ENCODE results near the gene FAM180A. TPM values are rescaled to one million over a fixed set of nuclear protein-coding genes. Genes with fewer than 3 reads are reported as not detected.

FAM180A gene
- total and polyA plus RNA-seq, 4 donors, result 0.19 to 10.5 (median 5.6) TPM

GRCh38 chr7:135704698-135705097, 43.9 kb downstream of the FAM180A start:
- no peak overlapping the region for H3K27ac ChIP-seq (ENCODE audit: low read depth in 1 of 2, low read length in 2 of 2)
- H3K36me3 ChIP-seq (ENCODE audit: control insufficient read depth in 4 of 4, insufficient read depth in 3 of 4, low read depth in 1 of 4, low read length in 3 of 4), result no peaks in the 10 kb centered on the region
- TF ChIP-seq CTCF (IDR thresholded peaks at IDR 0.05; ENCODE audit: low read depth, low read length, missing input control) (no peak), YY1 (IDR thresholded peaks at IDR 0.05) (no peak), RXRA (IDR thresholded peaks at IDR 0.05) (no peak), NR2F2 (IDR thresholded peaks at IDR 0.05) (no peak), ZBTB33 (IDR thresholded peaks at IDR 0.05) (no peak), HNF4A (conservative IDR thresholded peaks at IDR 0.05) (no peak), HNF4G (IDR thresholded peaks at IDR 0.05) (no peak), FOXA2 (IDR thresholded peaks at IDR 0.05) (no peak)
- TF ChIP-seq, protein P1, sequence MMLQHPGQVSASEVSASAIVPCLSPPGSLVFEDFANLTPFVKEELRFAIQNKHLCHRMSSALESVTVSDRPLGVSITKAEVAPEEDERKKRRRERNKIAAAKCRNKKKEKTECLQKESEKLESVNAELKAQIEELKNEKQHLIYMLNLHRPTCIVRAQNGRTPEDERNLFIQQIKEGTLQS (IDR thresholded peaks at IDR 0.05), result no peak
- TF ChIP-seq, protein P2, sequence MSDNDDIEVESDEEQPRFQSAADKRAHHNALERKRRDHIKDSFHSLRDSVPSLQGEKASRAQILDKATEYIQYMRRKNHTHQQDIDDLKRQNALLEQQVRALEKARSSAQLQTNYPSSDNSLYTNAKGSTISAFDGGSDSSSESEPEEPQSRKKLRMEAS (IDR thresholded peaks at IDR 0.05), result no peak
- TF ChIP-seq, protein P3, sequence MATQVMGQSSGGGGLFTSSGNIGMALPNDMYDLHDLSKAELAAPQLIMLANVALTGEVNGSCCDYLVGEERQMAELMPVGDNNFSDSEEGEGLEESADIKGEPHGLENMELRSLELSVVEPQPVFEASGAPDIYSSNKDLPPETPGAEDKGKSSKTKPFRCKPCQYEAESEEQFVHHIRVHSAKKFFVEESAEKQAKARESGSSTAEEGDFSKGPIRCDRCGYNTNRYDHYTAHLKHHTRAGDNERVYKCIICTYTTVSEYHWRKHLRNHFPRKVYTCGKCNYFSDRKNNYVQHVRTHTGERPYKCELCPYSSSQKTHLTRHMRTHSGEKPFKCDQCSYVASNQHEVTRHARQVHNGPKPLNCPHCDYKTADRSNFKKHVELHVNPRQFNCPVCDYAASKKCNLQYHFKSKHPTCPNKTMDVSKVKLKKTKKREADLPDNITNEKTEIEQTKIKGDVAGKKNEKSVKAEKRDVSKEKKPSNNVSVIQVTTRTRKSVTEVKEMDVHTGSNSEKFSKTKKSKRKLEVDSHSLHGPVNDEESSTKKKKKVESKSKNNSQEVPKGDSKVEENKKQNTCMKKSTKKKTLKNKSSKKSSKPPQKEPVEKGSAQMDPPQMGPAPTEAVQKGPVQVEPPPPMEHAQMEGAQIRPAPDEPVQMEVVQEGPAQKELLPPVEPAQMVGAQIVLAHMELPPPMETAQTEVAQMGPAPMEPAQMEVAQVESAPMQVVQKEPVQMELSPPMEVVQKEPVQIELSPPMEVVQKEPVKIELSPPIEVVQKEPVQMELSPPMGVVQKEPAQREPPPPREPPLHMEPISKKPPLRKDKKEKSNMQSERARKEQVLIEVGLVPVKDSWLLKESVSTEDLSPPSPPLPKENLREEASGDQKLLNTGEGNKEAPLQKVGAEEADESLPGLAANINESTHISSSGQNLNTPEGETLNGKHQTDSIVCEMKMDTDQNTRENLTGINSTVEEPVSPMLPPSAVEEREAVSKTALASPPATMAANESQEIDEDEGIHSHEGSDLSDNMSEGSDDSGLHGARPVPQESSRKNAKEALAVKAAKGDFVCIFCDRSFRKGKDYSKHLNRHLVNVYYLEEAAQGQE (IDR thresholded peaks at IDR 0.05), result no peak
- H3K4me1 ChIP-seq (ENCODE audit: control insufficient read depth in 4 of 4, insufficient read depth in 4 of 4, low read length in 3 of 4), result no peaks in the 10 kb centered on the region
- 84% methylated on average over 5 of the region's 5 CpGs for WGBS
- no peak for DNase-seq (ENCODE audit: low spot score)
- H3K4me3 ChIP-seq (ENCODE audit: low read depth in 1 of 3, low read length in 3 of 3), result no peak overlapping the region
- H3K9ac ChIP-seq (ENCODE audit: low read depth in 1 of 2, low read length in 2 of 2), result no peak overlapping the region
- H3K9me3 ChIP-seq (ENCODE audit: control insufficient read depth in 4 of 4, low read length in 3 of 4), result no peaks in the 10 kb centered on the region
- no peaks in the 10 kb centered on the region for H3K27me3 ChIP-seq (ENCODE audit: control insufficient read depth in 4 of 4, insufficient read depth in 4 of 4, low read length in 3 of 4)

DNA sequence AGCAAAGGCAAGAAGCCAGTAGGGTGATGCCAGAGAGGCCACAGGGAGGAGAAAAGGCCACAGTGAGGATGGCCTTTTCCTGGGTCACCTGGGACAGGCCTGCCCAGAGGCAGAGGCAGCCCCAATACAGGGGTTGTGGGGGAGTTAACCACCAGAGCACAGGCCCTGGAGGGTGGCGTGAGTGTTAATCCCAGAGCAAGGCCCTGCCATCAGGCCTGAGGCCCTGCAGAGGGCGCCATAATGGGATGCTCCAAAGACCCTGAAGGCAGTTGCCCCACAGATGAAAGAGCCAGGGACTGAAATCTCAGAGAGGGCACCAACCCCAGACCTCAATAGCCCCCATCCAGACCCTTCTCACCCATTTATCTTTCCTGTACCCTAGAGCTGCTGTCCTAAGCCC, 44.5 kb downstream of the FAM180A start:
- no peak overlapping the region for H3K27ac ChIP-seq (ENCODE audit: low read depth in 1 of 2, low read length in 2 of 2)
- no peaks in the 10 kb centered on the region for H3K27me3 ChIP-seq (ENCODE audit: control insufficient read depth in 4 of 4, insufficient read depth in 4 of 4, low read length in 3 of 4)
- no peaks in the 10 kb centered on the region for H3K36me3 ChIP-seq (ENCODE audit: control insufficient read depth in 4 of 4, insufficient read depth in 3 of 4, low read depth in 1 of 4, low read length in 3 of 4)
- no peak for DNase-seq (ENCODE audit: low spot score)
- 69% methylated on average over 2 of the region's 2 CpGs for WGBS
- no peak overlapping the region for H3K4me3 ChIP-seq (ENCODE audit: low read depth in 1 of 3, low read length in 3 of 3)
- H3K9me3 ChIP-seq (ENCODE audit: control insufficient read depth in 4 of 4, low read length in 3 of 4), result no peaks in the 10 kb centered on the region
- no peak overlapping the region for H3K9ac ChIP-seq (ENCODE audit: low read depth in 1 of 2, low read length in 2 of 2)
- TF ChIP-seq FOXA2 (IDR thresholded peaks at IDR 0.05), result no peak
- no peak for TF ChIP-seq TAF1 (conservative IDR thresholded peaks at IDR 0.05)
- no peak for TF ChIP-seq NR2F2 (IDR thresholded peaks at IDR 0.05)
- no peaks in the 10 kb centered on the region for H3K4me1 ChIP-seq (ENCODE audit: control insufficient read depth in 4 of 4, insufficient read depth in 4 of 4, low read length in 3 of 4)

Measured in liver (tissue), 9 donors.